NCI-H1417 (cell line): Measurements from ENCODE around the gene SCRG1.

Source experiments
- DNase-seq, 3 experiments: peaks; one replicate each; lab custom pipeline; 2025; lab: John Stamatoyannopoulos, UW

SCRG1 gene

GRCh38 chr4:173398779-173399415, at the start of gene SCRG1:
Gene SCRG1, minus strand, starts transcription at chr4:173399116. Its CDS starts 7,702 bp downstream, at chr4:173391414.
- DNase-seq: no peak

GRCh38 chr4:173448103-173448502, 49.2 kb upstream of the SCRG1 start:
- DNase-seq: peak in 2 of 3 experiments; percentile 11 to 52

GRCh38 chr4:173446416-173446815, 47.5 kb upstream of the SCRG1 start:
- DNase-seq: no peak

- DNase-seq: no peak
Observed at GRCh38 chr4:173443121-173443520, 44.2 kb upstream of the SCRG1 start.

GRCh38 chr4:173442223-173442932, 43.5 kb upstream of the SCRG1 start:
- no peak for DNase-seq

GRCh38 chr4:173440888-173441287, 42.0 kb upstream of the SCRG1 start:
- no peak for DNase-seq

GRCh38 chr4:173436771-173437265, 37.9 kb upstream of the SCRG1 start:
- peak in 2 of 3 experiments; percentile 45 to 75 for DNase-seq

GRCh38 chr4:173436149-173436579, 37.2 kb upstream of the SCRG1 start:
- peak in 2 of 3 experiments; percentile 47 to 51 for DNase-seq

GRCh38 chr4:173434231-173434630, 35.3 kb upstream of the SCRG1 start:
- DNase-seq: no peak

GRCh38 chr4:173433447-173433846, 34.5 kb upstream of the SCRG1 start:
- no peak for DNase-seq

GRCh38 chr4:173432430-173432829, 33.5 kb upstream of the SCRG1 start:
- DNase-seq: no peak

- DNase-seq: no peak
Observed at GRCh38 chr4:173426064-173426463, 27.1 kb upstream of the SCRG1 start.

GRCh38 chr4:173424899-173425805, 26.2 kb upstream of the SCRG1 start:
- no peak for DNase-seq

- no peak for DNase-seq
Observed at GRCh38 chr4:173420801-173421200, 21.9 kb upstream of the SCRG1 start.

- peak; percentile 3 to 66 (median 10) for DNase-seq
Observed at GRCh38 chr4:173420324-173420752, 21.4 kb upstream of the SCRG1 start.

GRCh38 chr4:173418639-173419038, 19.7 kb upstream of the SCRG1 start:
- DNase-seq: no peak

- peak in 1 of 3 experiments; percentile 11 for DNase-seq
Observed at GRCh38 chr4:173417833-173418232, 18.9 kb upstream of the SCRG1 start.

GRCh38 chr4:173415885-173416653, 17.2 kb upstream of the SCRG1 start:
- DNase-seq: no peak

- DNase-seq: no peak
Observed at GRCh38 chr4:173415092-173415491, 16.2 kb upstream of the SCRG1 start.

GRCh38 chr4:173414456-173414855, 15.5 kb upstream of the SCRG1 start:
- no peak for DNase-seq

GRCh38 chr4:173413036-173413435, 14.1 kb upstream of the SCRG1 start:
- no peak for DNase-seq
